ENCODE data around the gene MRPS7.
"Not testable (repeated sequence)": the region's sequence is repeated elsewhere in the genome, so short reads cannot be mapped to it uniquely, and the experiment has no call there.

Gene MRPS7

DNA sequence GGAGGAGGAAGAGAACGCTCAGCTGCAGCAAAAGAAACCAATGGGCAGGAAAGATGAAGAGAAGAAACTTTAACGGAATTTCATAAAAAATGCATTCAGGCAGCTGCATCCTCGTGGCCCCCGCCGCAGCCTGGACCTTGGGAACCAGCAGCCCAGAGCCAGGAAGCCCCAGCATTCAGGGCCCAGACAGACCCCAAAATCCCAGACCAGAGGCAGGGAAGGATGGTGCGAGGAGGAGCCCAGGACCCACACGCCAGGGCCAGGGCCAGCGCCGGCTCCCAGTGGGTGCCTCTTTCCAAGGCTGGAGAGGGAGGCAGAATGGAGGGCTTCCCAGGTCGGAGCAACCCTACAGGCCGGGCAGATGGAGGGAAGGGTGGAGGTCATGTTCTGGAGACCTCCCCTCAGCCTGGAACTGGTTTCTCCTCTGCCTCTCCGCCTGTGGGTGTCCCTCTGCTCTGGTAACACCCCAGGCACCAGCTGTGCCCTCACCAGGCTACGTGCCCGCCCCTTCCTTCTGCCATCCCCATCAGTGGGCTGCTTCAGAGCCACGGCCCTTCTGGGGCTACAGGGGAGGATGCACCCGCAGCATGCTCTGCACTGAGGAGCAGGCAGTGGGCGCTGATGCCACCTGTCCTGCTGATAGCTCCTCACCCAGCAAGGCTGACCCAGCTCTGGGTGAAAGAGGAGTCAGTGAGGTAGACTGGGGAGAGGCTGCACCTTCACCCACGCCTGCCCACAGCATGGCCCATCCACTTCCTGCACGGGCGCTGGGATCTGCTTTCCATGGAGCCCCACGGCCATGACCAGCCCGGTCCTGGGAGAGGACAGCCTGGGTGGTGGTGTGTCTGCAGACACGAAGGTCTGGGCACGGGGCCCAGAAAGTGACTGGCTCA lies 10.5 kb downstream of the MRPS7 start:
- no peak for DNase-seq (ENCODE audit: low spot score)

DNA sequence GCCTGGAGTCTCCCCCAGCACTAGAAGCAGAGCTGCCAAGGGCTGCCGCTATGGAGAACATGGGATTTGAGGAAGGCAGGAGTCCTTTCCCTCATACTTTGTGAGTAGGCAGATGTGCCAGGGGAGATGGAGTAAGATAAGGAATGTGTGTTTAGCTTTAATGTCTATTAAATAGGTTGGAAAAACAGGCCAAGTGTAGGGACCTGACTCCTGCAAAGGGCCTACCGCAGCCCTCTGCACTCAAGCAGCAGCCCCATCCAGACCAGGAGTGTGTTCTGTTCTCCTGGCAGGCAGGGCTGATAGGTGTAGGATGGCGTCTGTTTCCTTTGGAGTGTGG lies 11.1 kb downstream of the MRPS7 start:
- DNase-seq (ENCODE audit: low spot score): no peak

DNA sequence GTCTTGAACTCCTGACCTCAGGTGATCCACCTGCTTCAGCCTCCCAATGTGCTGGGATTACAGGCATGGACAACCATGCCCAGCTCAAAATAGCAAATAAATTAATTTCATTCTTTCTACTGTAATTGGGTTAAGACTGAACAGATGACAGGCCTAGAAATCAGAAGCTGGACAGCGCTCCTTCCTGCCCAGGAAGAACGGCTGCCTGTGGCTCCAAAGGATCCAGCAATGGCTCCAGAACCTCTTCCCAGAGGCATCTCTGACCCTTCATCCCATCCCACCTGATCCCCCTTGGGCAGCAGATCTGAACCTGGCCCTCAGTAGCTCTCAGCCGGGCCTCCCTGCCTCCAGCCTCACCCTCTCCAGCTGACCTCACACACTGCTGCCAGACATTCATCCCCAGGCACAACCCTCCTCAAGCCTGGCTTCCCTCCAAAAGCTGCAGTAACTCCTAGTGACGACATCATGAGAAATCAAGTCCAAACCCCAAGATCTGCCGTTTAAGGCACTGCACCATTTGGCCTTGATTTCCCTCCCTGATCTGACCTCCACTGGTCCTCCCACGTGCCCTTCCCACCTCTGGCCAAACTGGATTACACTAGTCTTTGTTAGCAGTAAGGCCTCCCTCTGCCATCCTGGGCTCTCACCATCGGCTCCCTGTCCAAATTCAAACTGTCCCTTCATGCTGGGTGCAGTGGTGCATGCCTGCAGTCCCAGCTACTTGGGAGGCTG lies 12.5 kb downstream of the MRPS7 start:
- no peak for DNase-seq (ENCODE audit: low spot score)

DNA sequence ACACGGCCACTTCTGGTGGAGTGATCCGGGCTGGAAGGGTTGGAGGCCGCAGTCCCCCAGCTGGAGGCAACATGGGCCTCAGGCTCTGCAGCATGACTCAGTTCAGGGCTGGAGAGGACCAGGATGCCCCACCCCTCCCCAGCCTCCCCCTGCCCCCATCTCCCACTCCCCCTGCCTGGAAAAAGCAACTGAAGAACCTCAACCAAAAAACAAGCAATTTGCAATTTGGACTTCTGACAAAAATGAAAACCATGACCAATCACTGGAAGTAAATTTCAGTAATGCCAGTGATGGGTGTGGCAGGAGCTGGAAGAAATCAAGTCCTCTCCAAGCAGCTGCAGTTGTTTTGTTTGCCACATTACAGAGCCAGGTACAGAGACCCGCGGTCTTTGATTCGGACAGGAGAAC lies 16.0 kb downstream of the MRPS7 start:
- no peak for DNase-seq (ENCODE audit: low spot score)

DNA sequence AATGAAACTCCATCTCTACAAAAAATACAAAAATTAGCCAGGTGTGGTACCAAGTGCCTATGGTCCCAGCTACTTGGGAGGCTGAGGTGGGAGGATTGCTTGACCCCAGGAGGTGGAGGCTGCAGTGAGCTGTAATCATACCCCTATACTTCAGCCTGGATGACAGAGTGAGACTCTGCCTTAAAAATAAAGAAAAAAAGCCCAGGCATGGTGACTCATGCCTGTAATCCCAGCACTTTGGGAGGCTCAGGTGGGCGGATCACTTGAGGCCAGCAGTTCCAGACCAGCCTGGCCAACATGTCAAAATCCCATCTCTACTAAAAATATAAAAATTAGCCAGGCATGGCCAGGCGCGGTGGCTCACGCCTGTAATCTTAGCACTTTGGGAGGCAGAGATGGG lies 18.5 kb downstream of the MRPS7 start:
- not testable (repeated sequence) for DNase-seq (ENCODE audit: low spot score)

DNA sequence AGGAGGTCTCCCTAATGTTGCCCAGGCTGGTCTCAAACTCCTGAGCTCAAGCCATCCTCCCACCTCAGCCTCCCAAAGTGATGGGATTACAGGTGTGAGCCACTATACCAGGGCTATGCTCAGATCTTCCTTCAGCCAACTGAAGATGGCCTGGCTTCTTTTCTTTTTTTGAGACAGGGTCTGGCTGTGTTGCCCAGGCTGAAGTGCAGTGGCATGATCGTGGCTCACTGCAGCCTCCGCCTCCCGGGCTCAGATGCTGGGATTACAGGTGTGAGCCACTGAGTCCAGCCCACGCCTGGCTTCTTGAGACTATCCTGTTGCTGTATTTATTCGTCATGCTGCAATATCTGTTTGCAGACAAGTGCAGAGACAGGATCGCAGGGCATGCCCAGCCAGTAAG lies 23.4 kb downstream of the MRPS7 start:
- DNase-seq (ENCODE audit: low spot score): no peak

DNA sequence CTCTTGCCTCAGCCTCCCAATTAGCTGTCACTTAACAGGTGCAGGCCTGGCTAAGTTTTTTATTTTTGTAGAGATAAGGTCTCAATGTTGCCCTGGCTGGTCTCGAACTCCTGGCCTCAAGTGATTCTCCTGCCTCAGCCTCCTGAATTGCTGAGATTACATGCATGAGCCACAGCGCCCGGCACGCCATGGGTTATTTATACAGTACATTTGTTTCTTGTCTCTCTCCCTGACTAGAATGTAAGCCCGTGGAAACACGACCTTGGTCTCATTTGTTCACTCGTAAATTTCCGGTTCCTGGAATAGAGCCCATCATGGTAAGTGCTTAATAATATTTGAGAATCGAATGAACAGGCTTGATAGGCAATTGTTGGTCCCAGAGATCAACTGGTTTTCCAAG lies 25.5 kb downstream of the MRPS7 start:
- no peak for DNase-seq (ENCODE audit: low spot score)

DNA sequence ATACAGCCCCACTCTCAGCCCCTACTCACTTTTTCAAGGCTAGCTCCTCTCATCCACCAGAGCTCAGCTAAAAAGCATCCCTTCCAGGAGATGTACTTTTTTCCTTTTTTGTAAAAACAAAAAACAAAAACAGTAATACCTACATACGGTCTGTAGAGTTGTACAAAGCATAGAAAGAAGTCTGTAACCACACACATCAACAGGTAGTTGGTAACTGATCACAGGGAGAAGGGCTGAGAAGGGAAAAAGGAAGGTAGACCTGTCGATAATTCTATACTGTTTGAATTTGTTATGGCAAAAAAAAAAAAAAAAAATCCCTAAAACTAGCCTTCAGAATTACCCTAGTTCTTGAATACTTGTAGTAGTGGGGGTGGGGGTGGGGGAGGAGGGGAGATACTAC lies 26.7 kb downstream of the MRPS7 start:
- no peak for DNase-seq (ENCODE audit: low spot score)

DNA sequence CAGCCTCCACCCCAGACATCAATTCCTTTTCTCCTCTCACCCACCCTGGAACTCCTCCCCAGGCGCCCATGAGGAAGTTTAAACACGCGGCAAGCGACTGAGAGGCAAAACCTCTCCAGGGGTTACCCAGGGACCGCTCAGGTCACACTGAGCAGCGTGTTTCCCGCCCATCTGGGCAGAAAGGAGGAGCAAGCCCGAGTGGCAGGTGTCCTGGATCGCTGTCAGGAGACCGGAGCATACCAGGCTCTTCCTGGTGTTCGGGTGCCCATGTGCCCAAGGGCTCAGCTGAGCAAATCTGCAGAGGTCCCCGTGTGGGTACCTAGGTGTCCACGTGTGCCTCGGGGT lies 27.1 kb downstream of the MRPS7 start:
- DNase-seq (ENCODE audit: low spot score): peak; percentile 28

DNA sequence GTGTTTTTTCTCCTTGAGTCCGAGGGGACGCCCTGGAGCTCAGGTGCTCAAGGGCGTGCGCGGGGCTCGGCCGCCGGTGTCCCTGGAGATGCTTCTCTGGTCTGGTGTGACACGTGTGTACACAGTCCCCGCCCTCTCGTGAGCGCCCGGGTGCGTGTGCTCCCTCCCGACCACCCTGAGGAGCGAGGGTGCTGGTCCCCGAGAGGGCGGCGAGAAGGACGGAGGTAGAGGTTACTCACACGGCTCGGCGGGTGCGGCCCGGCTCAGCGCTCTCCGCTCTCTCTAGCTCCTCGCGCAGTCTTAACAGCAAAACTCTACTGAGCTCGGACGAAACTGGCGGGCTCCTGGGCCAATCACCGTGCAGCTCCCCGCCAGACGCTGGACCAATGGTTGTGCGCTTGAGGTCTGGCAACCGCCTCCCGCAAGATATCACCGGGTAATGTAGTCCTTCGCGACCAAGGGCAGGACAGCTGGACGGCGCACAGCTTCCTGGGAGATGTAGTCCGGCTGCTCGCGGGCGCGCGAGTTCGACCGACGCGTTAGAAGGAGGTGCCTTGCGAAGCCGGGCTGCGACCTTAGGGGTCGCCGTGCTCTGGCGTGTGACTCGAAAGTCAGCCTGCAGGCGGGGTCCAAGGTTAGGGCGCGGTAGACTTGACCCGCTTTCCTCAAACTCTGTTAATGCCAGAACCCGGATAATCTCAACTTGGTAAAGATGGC lies 27.6 kb downstream of the MRPS7 start, which contains the start of gene SLC25A19:
Gene SLC25A19, minus strand, starts transcription at position 319 of the 717 bp plus-strand sequence. CDS start 2,669 bp downstream, outside the sequence.
- DNase-seq (ENCODE audit: low spot score): peak; percentile 97

DNA sequence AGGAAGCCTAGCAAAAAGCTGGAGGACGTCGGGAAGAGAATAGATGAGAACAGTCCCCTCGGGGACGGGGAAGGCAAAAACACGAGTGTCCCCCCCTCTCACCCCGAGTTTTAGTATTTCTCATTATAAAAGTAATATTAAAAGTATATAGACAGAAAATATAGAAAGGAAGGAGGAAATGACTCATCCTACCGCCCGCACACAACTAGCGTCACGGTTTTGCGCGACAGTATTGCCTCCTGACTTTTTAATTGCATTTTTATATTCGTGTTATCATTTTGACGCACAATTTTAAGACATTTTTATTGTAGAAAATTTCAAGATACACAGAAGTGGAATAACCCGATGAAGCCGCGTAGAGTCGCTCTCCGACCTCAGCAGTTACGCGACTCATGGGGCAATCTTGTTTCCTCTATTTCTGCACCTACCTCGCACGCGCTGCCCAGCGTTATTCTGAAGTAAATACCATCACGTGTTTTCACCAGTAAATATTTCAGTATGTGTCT lies 28.2 kb downstream of the MRPS7 start:
- peak; percentile 52 for DNase-seq (ENCODE audit: low spot score)

DNA sequence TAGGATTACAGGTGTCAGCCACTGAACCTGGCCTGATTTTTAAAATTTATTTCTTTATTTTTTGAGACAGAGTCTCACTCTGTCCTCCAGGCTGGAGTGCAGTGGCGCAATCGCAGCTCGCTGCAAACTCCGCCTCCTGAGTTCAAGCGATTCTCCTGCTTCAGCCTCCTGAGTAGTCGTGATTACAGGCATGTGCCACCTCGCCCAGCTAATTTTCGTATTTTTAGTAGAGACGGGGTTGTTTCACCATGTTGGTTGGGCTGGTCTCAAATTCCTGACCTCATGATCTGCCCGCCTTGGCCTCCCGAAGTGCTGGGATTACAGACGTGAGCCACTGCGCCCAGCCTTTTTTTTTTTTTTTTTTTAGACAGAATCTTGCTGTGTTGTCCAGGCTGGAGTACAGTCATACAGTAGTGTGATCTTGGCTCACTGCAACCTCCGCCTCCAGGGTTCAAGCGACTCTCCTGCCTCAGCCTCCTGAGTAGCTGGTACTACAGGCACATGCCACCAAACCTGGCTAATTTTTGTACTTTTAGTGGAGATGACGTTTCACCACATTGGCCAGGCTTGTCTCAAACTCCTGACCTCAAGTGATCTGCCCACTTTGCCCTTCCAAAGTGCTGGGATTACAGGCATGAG lies 31.2 kb downstream of the MRPS7 start:
- DNase-seq (ENCODE audit: low spot score): not testable (repeated sequence)

DNA sequence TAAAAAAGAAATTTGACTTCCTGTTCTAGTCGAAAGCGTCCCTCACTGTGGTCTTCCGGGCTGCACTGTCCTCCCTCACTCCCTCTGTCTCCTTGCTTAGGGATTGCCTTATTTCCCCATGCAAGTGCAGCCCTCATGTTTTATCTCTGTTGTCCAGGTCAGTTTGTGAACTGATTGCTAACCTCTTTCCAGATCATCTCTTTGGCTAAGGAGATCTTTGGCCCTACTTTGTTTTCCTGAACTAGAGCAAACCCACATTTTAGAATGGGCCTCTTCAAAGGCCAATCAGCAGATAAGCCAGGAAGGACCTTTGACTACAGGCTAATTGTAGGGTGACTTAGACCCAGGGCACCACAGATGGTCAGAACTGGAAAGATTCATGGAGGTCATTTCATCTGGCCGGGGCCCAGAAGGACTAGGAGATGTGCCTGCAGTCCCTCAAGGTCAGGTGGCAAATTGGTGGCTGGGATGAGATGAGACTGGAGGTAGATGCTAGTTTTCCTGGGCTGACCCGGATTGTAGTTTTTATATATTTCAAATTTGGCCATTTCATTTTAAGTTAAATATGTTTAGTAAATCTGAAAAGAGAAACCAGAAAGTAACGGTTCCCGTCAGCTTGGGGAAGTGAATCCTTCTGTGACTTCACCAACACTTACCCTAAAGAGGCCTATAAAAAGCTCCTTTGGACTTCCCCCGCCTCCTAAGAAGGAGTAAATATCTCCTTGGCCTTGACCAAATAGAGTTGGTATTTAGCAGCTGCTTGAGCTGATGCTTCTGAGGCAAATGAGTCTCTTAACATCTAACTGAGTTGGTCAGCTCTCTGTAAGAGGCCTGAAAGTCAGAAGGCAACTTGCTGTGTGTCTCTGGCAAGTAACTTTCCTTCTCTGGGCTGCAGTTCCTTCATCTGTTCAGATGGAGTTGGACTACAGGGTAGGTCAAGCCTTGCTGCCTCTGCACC lies 33.8 kb downstream of the MRPS7 start:
- DNase-seq (ENCODE audit: low spot score): no peak

DNA sequence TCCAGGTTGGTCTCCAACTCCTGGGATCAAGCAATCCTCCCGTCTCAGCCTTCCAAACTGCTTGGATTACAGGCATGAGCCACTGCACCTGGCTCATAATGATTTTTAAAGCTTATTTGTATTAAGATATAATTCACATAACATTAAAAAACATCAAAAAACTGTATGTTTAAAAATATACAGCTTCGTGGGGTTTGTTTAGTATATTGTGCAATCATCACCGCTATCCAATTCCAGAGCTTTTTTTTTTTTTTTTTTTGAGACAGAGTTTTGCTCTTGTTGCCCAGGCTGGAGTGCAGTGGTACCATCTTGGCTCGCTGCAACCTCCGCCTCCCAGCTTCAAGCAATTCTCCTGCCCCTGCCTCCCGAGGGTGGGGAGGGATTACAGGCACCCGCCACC lies 38.6 kb downstream of the MRPS7 start:
- DNase-seq (ENCODE audit: low spot score): no peak

DNA sequence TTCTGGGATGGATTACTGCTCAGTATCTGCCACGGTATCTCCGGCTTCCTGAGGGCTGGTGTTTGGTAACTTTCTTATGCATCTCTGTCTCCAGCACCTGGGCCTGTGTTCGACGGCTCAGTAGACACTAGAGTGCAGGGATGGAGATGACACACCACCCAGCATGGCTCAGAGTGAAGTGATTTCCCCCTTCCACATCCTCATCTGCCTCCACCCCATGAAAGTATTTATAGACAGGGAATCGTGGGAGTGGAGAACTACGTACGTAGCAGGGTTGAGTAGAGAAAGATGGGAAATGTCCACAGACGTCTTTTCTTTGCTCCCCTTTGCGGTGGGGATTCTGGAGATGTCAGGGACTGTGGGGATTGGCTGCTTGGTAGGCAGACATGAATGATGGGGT lies 39.4 kb downstream of the MRPS7 start:
- no peak for DNase-seq (ENCODE audit: low spot score)

DNA sequence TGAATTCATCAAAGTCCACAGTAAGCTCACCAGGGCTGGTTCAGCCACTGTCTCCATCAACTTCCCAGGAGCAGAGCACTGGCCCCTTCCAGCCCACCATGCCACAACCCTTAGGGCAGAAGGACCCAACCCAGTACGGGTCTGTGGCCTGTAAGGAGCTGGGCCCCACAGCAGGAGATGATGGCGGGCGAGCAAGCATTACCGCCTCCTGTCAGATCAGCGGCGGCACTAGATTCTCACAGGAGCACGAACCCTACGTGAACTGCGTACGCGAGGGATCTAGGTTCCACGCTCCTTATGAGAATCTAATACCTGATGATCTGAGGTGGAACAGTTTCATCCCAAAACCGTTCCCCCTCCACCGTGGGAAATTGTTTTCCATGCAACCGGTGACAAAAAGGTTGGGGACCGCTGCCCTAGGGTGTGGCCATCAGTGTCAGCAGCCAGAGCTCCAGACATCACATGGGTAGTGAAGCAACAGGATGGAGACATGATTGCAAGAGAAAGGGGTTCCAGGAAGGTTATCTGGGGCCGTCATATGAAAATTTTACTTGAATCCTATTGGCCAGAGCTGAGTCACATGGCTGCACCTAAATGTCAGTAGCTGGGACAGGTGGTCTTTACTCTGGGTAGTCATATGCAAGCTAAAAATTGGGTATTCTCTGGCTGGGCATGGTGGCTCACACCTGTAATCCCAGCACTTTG lies 40.0 kb downstream of the MRPS7 start:
- no peak for DNase-seq (ENCODE audit: low spot score)

DNA sequence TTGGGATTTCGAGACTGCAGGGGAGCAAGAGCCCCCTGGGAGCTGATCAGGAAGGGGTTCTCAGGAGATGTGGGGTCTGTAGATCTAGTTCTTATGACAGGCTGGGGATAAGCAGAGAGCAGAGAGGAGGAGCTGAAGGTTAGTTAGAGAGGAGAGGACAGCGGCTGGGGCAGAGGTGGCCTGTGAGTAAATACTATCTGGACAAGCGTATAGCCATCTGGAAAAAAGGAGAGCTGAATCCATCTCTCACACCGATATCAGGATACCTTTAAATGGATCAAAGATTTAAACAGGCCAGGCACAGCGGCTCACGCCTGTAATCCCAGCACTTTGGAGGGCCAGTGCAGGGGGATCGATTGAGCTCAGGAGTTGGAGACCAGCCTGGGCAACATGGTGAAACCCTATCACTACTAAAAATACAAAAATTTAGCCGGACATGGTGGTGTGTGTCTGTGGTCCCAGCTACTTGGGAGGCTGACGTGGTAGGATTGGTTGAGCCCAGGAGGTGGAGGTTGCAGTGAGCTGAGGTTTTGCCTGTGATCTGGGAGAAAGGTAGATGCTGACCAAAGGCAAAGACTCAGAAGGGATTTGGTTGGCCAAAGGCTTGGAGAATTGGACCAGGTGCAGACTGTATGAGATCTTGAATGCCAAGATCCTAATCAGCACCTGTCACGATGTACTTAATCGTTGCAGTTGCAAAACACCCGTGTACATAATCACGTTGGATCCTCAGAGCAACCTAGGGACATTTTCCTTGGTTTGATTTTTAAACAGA lies 46.5 kb downstream of the MRPS7 start:
- DNase-seq (ENCODE audit: low spot score): no peak

DNA sequence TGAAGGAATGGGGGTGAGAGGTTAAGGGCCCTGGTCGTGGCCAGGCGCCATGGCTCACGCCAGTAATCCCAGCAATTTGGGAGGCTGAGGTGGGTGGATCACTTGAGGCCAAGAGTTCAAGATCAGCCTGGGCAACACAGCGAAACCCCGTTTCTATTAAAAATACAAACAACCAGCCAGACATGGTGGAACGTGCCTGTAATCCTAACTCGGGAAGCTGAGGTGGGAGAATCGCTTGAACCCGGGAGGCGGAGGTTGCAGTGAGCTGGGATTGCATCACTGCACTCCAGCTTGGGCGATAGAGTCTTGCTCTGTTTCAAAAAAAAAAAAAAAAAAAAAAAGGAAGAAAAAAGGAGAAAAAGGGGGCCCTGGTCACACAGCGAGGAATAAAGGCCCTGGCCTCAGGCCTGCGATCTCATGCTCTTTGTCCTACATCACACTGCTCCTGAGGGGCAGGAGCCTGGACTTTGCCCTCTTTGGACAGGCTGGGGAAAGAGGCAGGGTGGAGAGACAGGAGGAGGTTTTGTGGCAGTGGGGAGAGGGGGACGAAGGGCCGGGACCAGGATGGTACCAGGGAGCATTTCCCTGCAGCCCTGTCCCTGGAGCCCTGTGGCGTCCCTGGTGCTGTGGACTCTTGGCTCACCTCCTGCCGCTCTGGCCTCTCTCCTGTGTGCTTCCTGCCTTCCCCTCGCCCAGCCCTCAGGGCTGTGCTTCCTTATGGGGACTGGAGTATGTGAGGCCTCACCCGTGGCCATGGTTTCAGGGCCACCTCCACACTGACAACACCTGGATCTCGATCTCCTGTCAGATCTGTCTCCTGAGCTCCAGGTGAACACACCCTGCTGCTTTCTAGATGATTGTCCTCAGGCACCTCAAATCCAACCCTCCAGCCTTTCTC lies 47.3 kb downstream of the MRPS7 start:
- DNase-seq (ENCODE audit: low spot score): no peak
